Parathyroid adenoma (tissue), 2 donors: ENCODE data around the gene VPS35L.

ENCODE experiments used
- H2AFZ ChIP-seq: fragments of 300-600 bp; sonication (generic); one replicate; pipeline ENCODE4 v1.7.0; 2017; ENCODE audit warnings: antibody characterized with exemption, mild to moderate bottlenecking
- H3K27ac ChIP-seq: fragments of 300-600 bp; sonication (generic); one replicate; pipeline ENCODE4 v1.7.0; 2017
- H3K27me3 ChIP-seq: fragments of 300-600 bp; sonication (generic); one replicate; pipeline ENCODE4 v1.7.0; 2017; ENCODE audit warnings: low read length; ENCODE audit not compliant: control insufficient read depth, insufficient read depth
- H3K36me3 ChIP-seq: fragments of 300-600 bp; sonication (generic); one replicate; pipeline ENCODE4 v1.7.0; 2017; ENCODE audit warnings: low read length; ENCODE audit not compliant: control insufficient read depth, insufficient read depth
- H3K4me1 ChIP-seq: fragments of 300-600 bp; sonication (generic); one replicate; pipeline ENCODE4 v1.7.0; 2017; ENCODE audit warnings: control low read depth
- H3K4me2 ChIP-seq: fragments of 300-600 bp; sonication (generic); one replicate; pipeline ENCODE4 v1.7.0; 2017; ENCODE audit warnings: low read length
- H3K4me3 ChIP-seq: fragments of 300-600 bp; sonication (generic); one replicate; pipeline ENCODE4 v1.7.0; 2017; ENCODE audit warnings: low read depth, low read length
- H3K79me2 ChIP-seq: fragments of 300-600 bp; sonication (generic); one replicate; pipeline ENCODE4 v1.7.0; 2017; ENCODE audit warnings: control low read depth
- H3K9ac ChIP-seq: fragments of 300-600 bp; sonication (generic); one replicate; pipeline ENCODE4 v1.7.0; 2017; ENCODE audit warnings: mild to moderate bottlenecking
- H3K9me3 ChIP-seq: fragments of 300-600 bp; sonication (generic); one replicate; pipeline ENCODE4 v1.7.0; 2017; ENCODE audit warnings: low read length; ENCODE audit not compliant: control insufficient read depth
- CTCF ChIP-seq: fragments of 300-600 bp; sonication (generic); IDR thresholded peaks from one replicate; pipeline ENCODE4 v1.7.0; 2017; ENCODE audit warnings: antibody characterized with exemption, mild to moderate bottlenecking
- donor health status: primary hyperparathyroidism.

The VPS35L gene

GRCh38 chr16:19559242-19559910, 3.9 kb downstream of the VPS35L start:
- peak; percentile 67 for TF ChIP-seq CTCF
- Histone ChIP-seq H3K36me3 (no peaks in the 10 kb centered on the region), H3K4me2 (no peak overlapping the region), H3K9ac (no peak overlapping the region), H2AFZ (no peak overlapping the region), H3K4me1 (peaks cover 4% of the 10 kb centered on the region), H3K4me3 (no peak overlapping the region), H3K9me3 (no peaks in the 10 kb centered on the region), H3K27me3 (no peaks in the 10 kb centered on the region), H3K79me2 (peaks cover 13% of the 10 kb centered on the region), H3K27ac (no peak overlapping the region)

GRCh38 chr16:19560078-19560477, 4.6 kb downstream of the VPS35L start:
- no peak overlapping the region for H3K9ac ChIP-seq
- no peak overlapping the region for H3K27ac ChIP-seq
- H3K27me3 ChIP-seq = no peaks in the 10 kb centered on the region
- no peak overlapping the region for H3K4me3 ChIP-seq
- H3K79me2 ChIP-seq = peaks cover 13% of the 10 kb centered on the region
- TF ChIP-seq CTCF = no peak
- no peak overlapping the region for H2AFZ ChIP-seq
- H3K4me2 ChIP-seq = no peak overlapping the region
- H3K36me3 ChIP-seq = no peaks in the 10 kb centered on the region
- H3K9me3 ChIP-seq = no peaks in the 10 kb centered on the region
- H3K4me1 ChIP-seq = peaks cover 4% of the 10 kb centered on the region

- Histone ChIP-seq H3K27ac (no peak overlapping the region), H3K9ac (no peak overlapping the region), H3K4me2 (no peak overlapping the region), H2AFZ (no peak overlapping the region), H3K36me3 (no peaks in the 10 kb centered on the region), H3K4me1 (no peaks in the 10 kb centered on the region), H3K27me3 (no peaks in the 10 kb centered on the region), H3K4me3 (no peak overlapping the region), H3K79me2 (peaks cover 7% of the 10 kb centered on the region), H3K9me3 (no peaks in the 10 kb centered on the region)
- no peak for TF ChIP-seq CTCF
Measured at GRCh38 chr16:19563377-19563776, 7.9 kb downstream of the VPS35L start.

GRCh38 chr16:19566362-19566761, 10.9 kb downstream of the VPS35L start:
- Histone ChIP-seq H3K36me3 (no peaks in the 10 kb centered on the region), H3K27me3 (no peaks in the 10 kb centered on the region)

More at GRCh38 chr16:19566362-19566761, 10.9 kb downstream of the VPS35L start:
- no peak overlapping the region for H2AFZ ChIP-seq
- no peak overlapping the region for H3K4me2 ChIP-seq
- H3K4me3 ChIP-seq = no peak overlapping the region
- H3K4me1 ChIP-seq = no peaks in the 10 kb centered on the region
- H3K79me2 ChIP-seq = no peaks in the 10 kb centered on the region
- no peak for TF ChIP-seq CTCF
- no peak overlapping the region for H3K9ac ChIP-seq
- H3K9me3 ChIP-seq = no peaks in the 10 kb centered on the region
- no peak overlapping the region for H3K27ac ChIP-seq
